Activated CD4-positive, alpha-beta T cell treated with anti-CD3 and anti-CD28 coated beads, Interleukin-2, amount 10 ng/mL, durations not matched to agents 7 days and 5 days (primary cell): ENCODE results near the gene ATG5. TPM values are rescaled to one million over a fixed set of nuclear protein-coding genes. Genes with fewer than 3 reads are reported as not detected.

ENCODE experiments used
- CTCF ChIA-PET: fragments of 350-600 bp; sonication (Branson Sonifier 250); formaldehyde crosslinking; loops from one replicate; lab custom pipeline; 2021; ENCODE audit warnings: antibody characterized with exemption; lab: Charles Lee
- POLR2A ChIA-PET: fragments of 350-600 bp; sonication (Branson Sonifier 250); formaldehyde crosslinking; loops from one replicate; lab custom pipeline; 2021; ENCODE audit warnings: antibody characterized with exemption; lab: Charles Lee
- DNase-seq: peaks from one replicate; pipeline ENCODE4 v3.0.0-alpha.2; 2020
- H3K27ac Mint-ChIP-seq: one replicate; pipeline ENCODE4 v1.8.0; 2021; ENCODE audit warnings: mild to moderate bottlenecking, moderate library complexity, mixed read lengths
- H3K27me3 Mint-ChIP-seq: one replicate; pipeline ENCODE4 v1.8.0; 2021; ENCODE audit warnings: mixed read lengths
- H3K36me3 Mint-ChIP-seq: one replicate; pipeline ENCODE4 v1.8.0; 2021; ENCODE audit warnings: low read depth, mixed read lengths
- H3K4me1 Mint-ChIP-seq: one replicate; pipeline ENCODE4 v1.8.0; 2021; ENCODE audit warnings: mixed read lengths
- H3K4me3 Mint-ChIP-seq: one replicate; pipeline ENCODE4 v1.8.0; 2021; ENCODE audit warnings: mild to moderate bottlenecking, moderate library complexity, mixed read lengths
- H3K9me3 Mint-ChIP-seq: one replicate; pipeline ENCODE4 v1.8.0; 2021; ENCODE audit warnings: mixed read lengths
- total RNA-seq, 2 experiments: library from RNA; stranded (reverse); gene quantifications; one replicate each; pipeline ENCODE4 v1.2.3, GENCODE V29; 2021

ATG5 gene
- total RNA-seq, 2 experiments from 2014 or later = 27.4 to 29.3 TPM

DNA sequence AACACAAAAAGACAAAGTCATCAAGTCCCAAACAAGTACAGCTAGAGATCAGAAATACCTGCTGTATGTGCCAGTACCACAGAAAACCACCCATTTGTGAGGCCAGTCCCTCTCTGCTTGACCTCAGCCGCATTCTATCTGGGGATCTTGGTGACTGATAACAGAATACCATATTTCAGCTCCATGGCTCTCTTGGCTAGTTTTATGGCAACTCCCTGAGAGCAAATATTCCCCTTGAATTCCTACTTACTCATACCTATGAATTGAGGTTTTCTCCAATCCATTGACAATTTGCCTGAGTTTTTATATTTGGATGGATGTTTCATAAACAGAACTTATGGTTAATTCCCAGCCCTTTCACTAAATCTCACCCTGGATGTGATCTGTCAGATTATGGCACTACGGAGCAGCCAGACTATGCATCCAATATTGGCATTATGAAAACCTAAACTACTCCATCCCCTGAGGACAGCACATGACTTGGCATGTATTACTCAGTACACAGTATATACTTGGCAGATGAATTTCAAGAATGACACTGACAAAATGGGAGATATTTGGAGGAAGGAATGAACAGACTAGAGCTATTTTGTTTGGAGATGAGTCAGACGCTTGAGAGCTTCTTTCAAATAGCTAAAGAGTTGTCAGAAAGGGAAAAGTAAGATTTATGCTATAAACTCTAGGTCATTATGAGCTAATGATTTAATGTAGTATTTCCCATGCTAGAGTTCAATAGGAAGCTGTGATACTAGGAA is 143.7 kb downstream of the ATG5 start:
- Mint-ChIP-seq H3K4me3 (no peak overlapping the region), H3K27ac (no peak overlapping the region), H3K4me1 (peaks cover 40% of the 10 kb centered on the region), H3K27me3 (no peaks in the 10 kb centered on the region), H3K9me3 (peaks cover 8% of the 10 kb centered on the region), H3K36me3 (peaks cover 28% of the 10 kb centered on the region)
- no peak for DNase-seq
- ChIA-PET POLR2A (interaction anchor here (0.7 kb wide), 1 partner anchor 55 kb away, joined by 4 read pairs; no protein-coding TSS in a partner anchor), CTCF (interaction anchor here (0.7 to 2.4 kb wide), 5 partner anchors 8 to 82 kb away, joined by 3 to 11 read pairs (median 3); no protein-coding TSS in a partner anchor)

DNA sequence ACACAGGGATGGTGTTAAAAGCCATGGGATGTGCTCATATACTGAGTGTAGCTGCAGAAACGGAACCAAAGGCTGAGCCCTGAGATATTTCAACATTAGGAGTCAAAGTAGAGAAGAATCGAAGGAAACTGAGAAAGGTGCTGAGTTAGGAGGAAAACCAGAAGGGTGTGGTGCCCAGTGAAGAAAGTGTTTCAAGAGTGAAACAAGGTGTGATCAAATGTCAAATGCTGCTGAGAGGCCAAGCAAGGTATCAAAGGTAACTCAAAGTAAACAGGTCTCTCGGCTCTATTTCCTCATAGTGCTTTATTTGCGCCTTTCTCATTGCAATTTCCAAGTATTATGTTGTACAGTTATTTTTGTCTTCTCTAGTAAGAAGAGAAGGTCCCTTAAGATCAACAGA is 145.4 kb downstream of the ATG5 start:
- no peak overlapping the region for H3K27ac Mint-ChIP-seq
- peaks cover 2% of the 10 kb centered on the region for H3K9me3 Mint-ChIP-seq
- H3K4me3 Mint-ChIP-seq = no peak overlapping the region
- H3K36me3 Mint-ChIP-seq = peaks cover 23% of the 10 kb centered on the region
- no peaks in the 10 kb centered on the region for H3K27me3 Mint-ChIP-seq
- H3K4me1 Mint-ChIP-seq = peaks cover 35% of the 10 kb centered on the region
- POLR2A ChIA-PET = no interaction called here
- CTCF ChIA-PET = interaction anchor here (0.8 to 2.0 kb wide), 4 partner anchors 8 to 40 kb away, joined by 3 to 7 read pairs (median 4); no protein-coding TSS in a partner anchor
- DNase-seq = no peak

DNA sequence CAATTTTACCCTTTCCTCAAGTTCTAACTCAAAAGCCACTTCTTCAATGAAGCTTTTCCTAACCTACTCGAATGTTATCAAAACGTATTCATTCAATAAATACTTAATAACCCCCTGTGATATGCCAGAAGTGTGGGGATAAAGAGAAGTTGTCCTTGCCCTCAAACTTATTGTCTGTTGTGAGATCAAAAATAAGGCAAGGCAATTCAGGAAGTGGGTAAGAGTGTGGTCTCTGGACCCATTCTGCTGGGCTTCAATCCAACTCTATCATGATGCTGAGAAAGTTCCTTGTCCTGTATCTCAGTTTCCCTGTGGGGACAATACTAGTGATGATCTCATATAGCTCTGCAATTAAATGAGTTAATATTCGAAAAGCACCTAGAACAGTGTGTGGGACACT is 146.7 kb downstream of the ATG5 start:
- Mint-ChIP-seq H3K27me3 (no peaks in the 10 kb centered on the region), H3K4me3 (no peak overlapping the region), H3K4me1 (peaks cover 30% of the 10 kb centered on the region), H3K9me3 (peaks cover 2% of the 10 kb centered on the region), H3K36me3 (peaks cover 21% of the 10 kb centered on the region), H3K27ac (peak overlapping the region; percentile 6)
- ChIA-PET POLR2A (no interaction called here), CTCF (interaction anchor here (0.6 to 2.4 kb wide), 6 partner anchors 9 to 38 kb away, joined by 3 to 14 read pairs (median 6); no protein-coding TSS in a partner anchor)
- DNase-seq = no peak

GRCh38 chr6:106177786-106178185 is 147.8 kb downstream of the ATG5 start:
- peaks cover 21% of the 10 kb centered on the region for H3K36me3 Mint-ChIP-seq
- H3K27ac Mint-ChIP-seq = no peak overlapping the region
- no peaks in the 10 kb centered on the region for H3K27me3 Mint-ChIP-seq
- CTCF ChIA-PET = interaction anchor here (1.3 to 2.4 kb wide), 2 partner anchors 10 to 14 kb away, joined by 8 to 14 read pairs; no protein-coding TSS in a partner anchor
- no peak for DNase-seq
- peaks cover 28% of the 10 kb centered on the region for H3K4me1 Mint-ChIP-seq
- POLR2A ChIA-PET = no interaction called here
- no peak overlapping the region for H3K4me3 Mint-ChIP-seq
- H3K9me3 Mint-ChIP-seq = peaks cover 2% of the 10 kb centered on the region

DNA sequence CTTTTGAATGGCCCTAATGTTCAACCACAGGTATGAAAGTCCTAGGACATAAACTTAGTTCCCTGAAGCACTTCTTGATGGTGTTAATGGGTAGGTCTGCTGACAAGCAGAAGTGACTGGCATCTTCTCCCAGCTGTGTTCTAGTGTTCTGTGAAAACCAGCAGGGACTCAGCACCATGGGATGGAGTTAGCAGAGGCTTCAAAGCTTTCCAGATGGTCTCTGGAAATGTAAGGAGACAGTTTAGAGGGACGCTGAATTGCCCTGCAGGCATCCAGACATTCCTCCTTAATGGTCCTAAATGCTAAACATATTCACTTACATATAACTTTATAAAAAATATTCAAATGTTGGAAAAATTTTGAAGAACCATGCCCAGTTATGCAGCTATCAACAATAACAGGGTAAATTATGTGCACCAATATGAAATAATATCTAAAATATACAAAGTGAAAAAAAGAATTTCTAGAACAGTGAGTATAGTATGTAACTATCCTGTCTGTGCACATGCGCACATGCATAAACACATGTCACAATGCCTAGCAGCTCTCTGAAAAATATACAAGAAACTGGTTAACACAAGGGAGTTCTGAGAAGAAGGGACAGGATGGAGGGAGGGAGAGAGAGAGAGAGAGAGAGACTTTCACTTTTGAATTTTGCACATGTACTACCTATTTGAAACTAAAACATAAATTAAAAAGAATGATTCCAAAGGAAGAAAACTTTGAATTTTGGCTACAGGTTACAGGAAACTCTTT is 152.3 kb downstream of the ATG5 start:
- Mint-ChIP-seq H3K9me3 (peaks cover 9% of the 10 kb centered on the region), H3K4me1 (peaks cover 25% of the 10 kb centered on the region), H3K27ac (peak overlapping the region; percentile 27), H3K36me3 (peaks cover 21% of the 10 kb centered on the region), H3K4me3 (no peak overlapping the region), H3K27me3 (no peaks in the 10 kb centered on the region)
- ChIA-PET POLR2A (no interaction called here), CTCF (interaction anchor here (0.8 to 1.0 kb wide), 5 partner anchors 8 to 54 kb away, joined by 3 read pairs; no protein-coding TSS in a partner anchor)
- no peak for DNase-seq

DNA sequence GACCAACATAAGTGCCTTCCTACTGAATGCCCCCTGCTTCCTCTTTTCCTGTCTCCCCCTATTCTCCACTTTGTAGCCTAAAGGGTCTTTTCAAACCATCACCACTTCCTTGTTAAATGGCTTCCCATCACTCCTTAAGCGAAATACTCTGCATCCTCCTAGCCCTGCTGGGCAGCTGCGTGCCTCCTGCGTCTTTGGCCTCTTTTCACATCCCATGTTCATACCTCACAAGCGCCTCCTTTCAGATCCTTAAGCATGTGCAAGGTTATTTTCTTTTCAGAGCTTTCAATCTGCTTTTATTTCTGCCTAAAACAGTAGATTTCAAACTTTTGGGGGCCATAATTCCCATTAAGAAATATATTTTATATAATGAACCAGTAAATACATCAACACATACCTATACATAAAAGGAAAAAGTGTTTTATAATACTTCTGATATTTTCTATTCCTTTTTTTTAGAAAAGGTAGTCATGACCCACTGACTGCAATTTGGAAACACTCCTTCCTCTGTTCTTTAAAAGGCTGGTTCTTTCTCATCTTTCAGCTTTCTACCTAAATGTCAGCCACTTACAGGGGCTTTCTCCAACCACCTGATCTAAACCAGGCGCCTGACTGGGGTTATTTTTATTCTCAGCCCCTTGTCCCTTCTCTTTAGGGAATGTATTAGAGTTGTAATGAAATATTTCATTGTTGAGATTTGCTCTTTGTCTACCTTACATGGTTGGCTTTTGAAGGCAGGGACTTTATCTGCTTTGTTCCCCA is 155.3 kb downstream of the ATG5 start:
- POLR2A ChIA-PET = no interaction called here
- no peak overlapping the region for H3K27ac Mint-ChIP-seq

DNA sequence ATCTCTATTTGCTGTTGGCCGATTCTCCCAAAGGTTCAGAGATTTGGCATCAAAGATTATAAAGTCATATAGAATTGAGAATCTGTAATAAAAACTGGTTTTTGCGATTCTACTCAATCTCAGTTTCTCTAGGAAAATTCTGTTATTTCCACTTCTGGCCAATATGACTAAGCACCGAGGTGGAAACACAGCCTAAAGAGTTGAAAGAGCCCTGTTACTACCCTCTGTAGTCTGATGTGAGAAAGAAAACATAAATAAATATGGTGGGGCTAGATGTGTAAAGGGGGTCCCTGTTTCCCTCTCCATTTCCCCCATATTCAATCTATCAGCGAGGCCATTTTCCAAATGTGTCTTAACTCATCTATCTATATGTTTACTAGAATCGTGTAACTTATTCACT is 156.0 kb downstream of the ATG5 start:
- DNase-seq = no peak
- H3K27me3 Mint-ChIP-seq = no peaks in the 10 kb centered on the region
- ChIA-PET CTCF (interaction anchor here (0.6 to 2.5 kb wide), 3 partner anchors 9 to 139 kb away, joined by 3 to 14 read pairs (median 6); no protein-coding TSS in a partner anchor), POLR2A (no interaction called here)
- H3K36me3 Mint-ChIP-seq = peaks cover 13% of the 10 kb centered on the region
- H3K27ac Mint-ChIP-seq = no peak overlapping the region
- H3K4me3 Mint-ChIP-seq = no peak overlapping the region
- H3K4me1 Mint-ChIP-seq = peaks cover 29% of the 10 kb centered on the region
- H3K9me3 Mint-ChIP-seq = peaks cover 7% of the 10 kb centered on the region

More for the DNA sequence above, 155.3 kb downstream of the ATG5 start:
- CTCF ChIA-PET = interaction anchor here (0.6 to 2.1 kb wide), 2 partner anchors 16 to 140 kb away, joined by 3 to 6 read pairs; no protein-coding TSS in a partner anchor
- Mint-ChIP-seq H3K4me1 (peaks cover 24% of the 10 kb centered on the region), H3K27me3 (no peaks in the 10 kb centered on the region), H3K36me3 (peaks cover 9% of the 10 kb centered on the region), H3K9me3 (peaks cover 7% of the 10 kb centered on the region), H3K4me3 (no peak overlapping the region)
- DNase-seq = no peak

DNA sequence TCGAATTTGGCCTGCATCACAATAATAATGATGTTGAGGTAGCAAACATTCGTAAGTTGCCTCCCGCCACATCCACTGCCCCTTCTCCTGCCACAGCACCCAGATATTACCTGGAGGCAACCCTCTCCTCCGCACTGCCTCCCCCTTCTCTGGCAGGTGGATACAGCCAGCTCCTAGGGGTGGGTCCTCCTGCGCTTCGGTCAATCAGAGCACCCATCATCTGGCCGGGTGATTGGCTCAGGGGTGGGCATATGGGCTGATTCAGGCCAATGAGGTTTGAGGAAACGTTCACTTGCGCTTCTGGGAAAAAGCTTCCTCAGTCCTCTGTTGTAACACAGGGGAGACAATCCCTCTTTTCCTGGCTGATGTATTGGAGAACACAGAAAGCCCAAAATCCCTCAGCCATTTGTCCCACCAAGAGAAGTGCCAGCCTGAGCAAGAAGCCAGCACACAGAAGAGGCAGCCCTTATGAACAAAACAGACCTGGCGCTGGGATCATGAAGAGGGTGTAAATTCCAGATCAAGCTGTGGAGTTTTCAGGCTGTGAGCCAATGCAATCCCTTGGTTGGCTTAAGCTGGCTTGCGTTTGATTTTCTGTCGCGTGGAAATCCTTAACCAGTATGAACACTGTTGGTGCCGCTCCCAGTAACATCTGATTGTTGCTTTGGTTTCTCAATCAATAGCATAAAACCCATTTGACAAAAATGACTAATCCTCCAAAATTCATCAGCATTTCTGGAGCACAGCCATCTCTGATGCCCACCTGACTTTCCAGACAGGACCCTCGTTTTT is 157.3 kb downstream of the ATG5 start:
- POLR2A ChIA-PET = no interaction called here
- Mint-ChIP-seq H3K36me3 (peaks cover 13% of the 10 kb centered on the region), H3K27ac (no peak overlapping the region), H3K9me3 (peaks cover 7% of the 10 kb centered on the region), H3K4me3 (no peak overlapping the region), H3K27me3 (no peaks in the 10 kb centered on the region), H3K4me1 (peaks cover 35% of the 10 kb centered on the region)
- DNase-seq = no peak
- CTCF ChIA-PET = interaction anchor here (1.0 to 2.5 kb wide), 7 partner anchors 8 to 79 kb away, joined by 3 to 14 read pairs (median 4); no protein-coding TSS in a partner anchor

DNA sequence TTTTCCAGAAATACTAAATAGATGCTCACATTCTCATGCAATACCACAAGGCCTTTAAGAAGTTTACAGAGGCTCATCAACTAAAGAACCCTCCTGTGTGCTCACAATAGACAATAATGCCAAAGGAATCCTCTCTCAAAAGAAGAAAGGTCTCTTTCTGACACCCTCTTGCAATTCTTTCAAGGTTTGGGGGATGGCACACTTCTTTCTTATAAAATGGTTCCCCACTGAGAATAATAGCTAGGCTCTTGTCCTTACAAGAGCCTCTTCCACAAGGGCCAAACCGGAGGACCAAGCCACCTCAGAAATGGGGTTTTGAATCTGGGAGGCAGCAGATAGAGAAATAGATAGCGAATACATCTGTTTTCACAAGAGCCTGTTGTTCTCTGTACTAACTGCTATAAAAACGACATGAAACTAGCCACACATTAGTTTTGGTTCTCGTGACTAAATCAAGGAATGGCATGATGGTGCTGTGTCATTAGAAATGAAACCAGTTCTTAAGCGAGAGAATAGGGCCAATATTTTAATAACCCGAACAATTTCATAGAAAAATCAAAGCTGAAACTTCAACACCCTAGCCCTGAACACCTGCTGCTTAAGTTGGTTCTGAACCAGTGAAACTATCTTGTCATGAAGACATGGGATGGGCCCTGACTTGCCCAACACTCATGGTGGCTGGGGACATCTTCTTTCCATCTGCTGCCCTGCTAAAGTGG is 158.3 kb downstream of the ATG5 start:
- H3K27ac Mint-ChIP-seq = peak overlapping the region; percentile 58
- H3K9me3 Mint-ChIP-seq = peaks cover 4% of the 10 kb centered on the region
- ChIA-PET POLR2A (interaction anchor here (0.7 kb wide), 1 partner anchor 35 kb away, joined by 3 read pairs; no protein-coding TSS in a partner anchor), CTCF (interaction anchor here (1.0 to 2.5 kb wide), 8 partner anchors 7 to 78 kb away, joined by 3 to 14 read pairs (median 3); no protein-coding TSS in a partner anchor)
- H3K4me3 Mint-ChIP-seq = no peak overlapping the region
- peaks cover 9% of the 10 kb centered on the region for H3K36me3 Mint-ChIP-seq
- DNase-seq = no peak
- H3K27me3 Mint-ChIP-seq = no peaks in the 10 kb centered on the region
- peaks cover 39% of the 10 kb centered on the region for H3K4me1 Mint-ChIP-seq

DNA sequence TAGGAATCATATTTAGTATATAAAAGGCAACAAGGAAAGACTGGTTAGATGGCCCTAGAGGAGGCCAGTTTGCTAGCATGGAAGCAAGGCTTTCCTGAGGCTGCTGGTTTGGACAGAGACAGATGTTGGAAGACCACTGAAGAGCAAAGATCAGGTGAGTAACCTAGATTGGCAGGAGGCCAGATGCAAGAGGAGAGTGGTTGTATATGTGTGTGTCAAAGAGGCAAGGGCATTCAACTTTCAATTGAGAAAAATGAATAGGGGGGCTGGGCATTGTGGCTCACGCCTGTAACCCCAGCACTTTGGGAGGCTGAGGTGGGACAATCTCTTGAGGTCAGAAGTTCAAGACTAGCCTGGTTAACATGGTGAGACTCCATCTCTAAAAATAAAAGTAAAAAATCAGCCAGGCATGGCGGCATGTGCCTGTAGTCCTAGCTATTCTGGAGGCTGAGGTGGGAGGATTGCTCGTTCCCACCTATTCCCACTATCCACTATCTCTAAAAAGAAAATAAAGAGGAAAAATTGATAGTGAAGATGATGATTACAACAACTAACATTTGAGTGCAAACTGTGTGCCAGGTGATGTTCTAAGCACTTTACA is 159.6 kb downstream of the ATG5 start:
- CTCF ChIA-PET = interaction anchor here (0.5 to 1.2 kb wide), 5 partner anchors 9 to 48 kb away, joined by 3 to 5 read pairs (median 3); no protein-coding TSS in a partner anchor
- no peak for DNase-seq
- no peaks in the 10 kb centered on the region for H3K9me3 Mint-ChIP-seq
- peak overlapping the region; percentile 0 for H3K27ac Mint-ChIP-seq
- H3K27me3 Mint-ChIP-seq = no peaks in the 10 kb centered on the region
- peaks cover 41% of the 10 kb centered on the region for H3K4me1 Mint-ChIP-seq
- POLR2A ChIA-PET = no interaction called here
- peaks cover 6% of the 10 kb centered on the region for H3K36me3 Mint-ChIP-seq
- H3K4me3 Mint-ChIP-seq = no peak overlapping the region
